ENCODE results near the gene PRPF39. TPM values are rescaled to one million over a fixed set of nuclear protein-coding genes. Genes with fewer than 3 reads are reported as not detected.

The PRPF39 gene
- total RNA-seq, 6 donors from 2014 or later: 18.8 to 38.1 (median 26.9) TPM

DNA sequence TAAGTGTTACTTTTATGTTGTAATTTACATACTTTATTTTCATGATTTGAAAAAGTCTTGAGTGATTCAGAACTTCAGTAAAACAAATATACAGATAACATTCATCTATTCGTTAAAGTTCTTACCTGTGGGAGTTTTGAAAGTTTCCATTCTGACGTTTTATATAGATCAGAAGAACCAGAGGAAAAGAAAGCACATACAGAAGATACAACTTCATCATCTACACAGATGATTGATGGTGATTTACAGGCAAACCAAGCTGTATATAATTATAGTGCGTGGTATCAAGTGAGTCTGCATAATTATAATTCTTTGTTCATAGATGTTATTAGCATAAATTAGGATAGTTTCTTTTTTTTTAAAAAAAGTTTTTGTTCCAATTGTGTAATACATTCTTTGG is 30.4 kb downstream of the PRPF39 start:
- TF ChIP-seq EP300 (IDR thresholded peaks at IDR 0.05): no peak
- TF ChIP-seq POLR2A (IDR thresholded peaks at IDR 0.05): no peak
- TF ChIP-seq POLR2AphosphoS5 (IDR thresholded peaks at IDR 0.05): no peak
- TF ChIP-seq, protein P1, sequence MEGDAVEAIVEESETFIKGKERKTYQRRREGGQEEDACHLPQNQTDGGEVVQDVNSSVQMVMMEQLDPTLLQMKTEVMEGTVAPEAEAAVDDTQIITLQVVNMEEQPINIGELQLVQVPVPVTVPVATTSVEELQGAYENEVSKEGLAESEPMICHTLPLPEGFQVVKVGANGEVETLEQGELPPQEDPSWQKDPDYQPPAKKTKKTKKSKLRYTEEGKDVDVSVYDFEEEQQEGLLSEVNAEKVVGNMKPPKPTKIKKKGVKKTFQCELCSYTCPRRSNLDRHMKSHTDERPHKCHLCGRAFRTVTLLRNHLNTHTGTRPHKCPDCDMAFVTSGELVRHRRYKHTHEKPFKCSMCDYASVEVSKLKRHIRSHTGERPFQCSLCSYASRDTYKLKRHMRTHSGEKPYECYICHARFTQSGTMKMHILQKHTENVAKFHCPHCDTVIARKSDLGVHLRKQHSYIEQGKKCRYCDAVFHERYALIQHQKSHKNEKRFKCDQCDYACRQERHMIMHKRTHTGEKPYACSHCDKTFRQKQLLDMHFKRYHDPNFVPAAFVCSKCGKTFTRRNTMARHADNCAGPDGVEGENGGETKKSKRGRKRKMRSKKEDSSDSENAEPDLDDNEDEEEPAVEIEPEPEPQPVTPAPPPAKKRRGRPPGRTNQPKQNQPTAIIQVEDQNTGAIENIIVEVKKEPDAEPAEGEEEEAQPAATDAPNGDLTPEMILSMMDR (IDR thresholded peaks at IDR 0.05): no peak
- no peak for DNase-seq
- peaks cover 26 to 96% (median 42%) of the 10 kb centered on the region in 4 donors for H3K36me3 ChIP-seq
- no peak overlapping the region for H3K4me3 ChIP-seq
- no peaks in the 10 kb centered on the region for H3K27me3 ChIP-seq
- 73 to 86% methylated on average over 3 of the region's 3 CpGs for WGBS, 2 donors
- H3K4me1 ChIP-seq: peaks cover 0 to 11% (median 3%) of the 10 kb centered on the region in 4 donors
- no peak overlapping the region for H3K27ac ChIP-seq
- no peak for ATAC-seq (ENCODE audit: low FRiP score in 2 of 2)
- no peaks in the 10 kb centered on the region for H3K9me3 ChIP-seq

GRCh38 chr14:45118594-45118993 is 34.7 kb downstream of the PRPF39 start:
- TF ChIP-seq POLR2AphosphoS5 (IDR thresholded peaks at IDR 0.05) (no peak), EP300 (IDR thresholded peaks at IDR 0.05) (no peak), POLR2A (IDR thresholded peaks at IDR 0.05) (no peak)
- TF ChIP-seq, protein P1 (IDR thresholded peaks at IDR 0.05): no peak
- no peaks in the 10 kb centered on the region for H3K9me3 ChIP-seq
- H3K4me1 ChIP-seq: no peaks in the 10 kb centered on the region
- H3K4me3 ChIP-seq: no peak overlapping the region
- 95 to 96% methylated on average over 6 of the region's 6 CpGs for WGBS, 2 donors
- peaks cover 20 to 99% (median 49%) of the 10 kb centered on the region in 4 donors for H3K36me3 ChIP-seq
- no peaks in the 10 kb centered on the region for H3K27me3 ChIP-seq
- DNase-seq (no peak), ATAC-seq (ENCODE audit: low FRiP score in 2 of 2) (no peak)
- H3K27ac ChIP-seq: no peak overlapping the region

DNA sequence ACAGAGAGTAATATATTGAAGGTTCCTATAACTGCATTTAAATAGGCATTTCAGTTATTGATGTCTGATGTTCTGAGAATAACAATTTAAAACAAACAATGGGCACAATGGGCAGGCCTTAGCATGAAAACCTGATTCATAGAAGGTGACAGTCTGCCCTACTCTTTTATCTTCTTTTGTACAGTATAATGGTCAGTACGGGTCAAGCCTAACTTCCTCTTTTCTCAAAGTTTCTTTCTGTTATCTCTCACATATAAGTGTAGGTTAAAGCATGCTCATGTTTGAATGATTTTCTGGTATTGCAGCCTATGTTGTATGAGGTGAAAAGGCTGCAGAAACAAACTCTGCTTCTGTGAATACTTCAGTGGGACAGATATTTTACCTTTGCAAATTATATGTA is 36.2 kb downstream of the PRPF39 start:
- no peaks in the 10 kb centered on the region for H3K9me3 ChIP-seq
- H3K27me3 ChIP-seq: no peaks in the 10 kb centered on the region
- no peak for TF ChIP-seq EP300 (IDR thresholded peaks at IDR 0.05)
- TF ChIP-seq, protein P1 (IDR thresholded peaks at IDR 0.05): no peak
- TF ChIP-seq POLR2A (IDR thresholded peaks at IDR 0.05): no peak
- no peak for ATAC-seq (ENCODE audit: low FRiP score in 2 of 2)
- H3K4me3 ChIP-seq: no peak overlapping the region
- H3K36me3 ChIP-seq: peaks cover 16 to 99% (median 50%) of the 10 kb centered on the region in 4 donors
- no peak for DNase-seq
- no peak overlapping the region for H3K27ac ChIP-seq
- no peaks in the 10 kb centered on the region for H3K4me1 ChIP-seq
- 74 to 75% methylated on average over 1 of the region's 1 CpG for WGBS, 2 donors

DNA sequence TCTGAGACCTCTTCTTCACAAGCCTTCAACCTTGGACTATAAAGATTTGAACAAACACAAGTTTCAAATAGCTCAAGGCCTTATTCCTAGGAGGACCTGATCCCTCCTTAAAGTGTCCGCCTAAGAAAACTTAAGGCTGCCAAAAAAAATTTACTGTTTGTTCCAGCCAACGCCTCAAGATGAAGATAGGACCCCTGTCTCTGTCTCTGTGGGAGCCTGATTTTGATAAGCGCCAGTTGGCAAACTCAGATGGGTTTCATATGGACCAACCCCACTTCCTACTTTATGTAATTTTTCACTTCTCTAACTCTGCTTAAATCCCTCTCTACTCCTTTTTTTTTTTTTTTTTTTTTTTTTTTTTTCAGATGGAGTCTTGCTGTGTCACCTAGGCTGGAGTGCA is 39.4 kb downstream of the PRPF39 start:
- Histone ChIP-seq H3K36me3 (peaks cover 3 to 95% (median 33%) of the 10 kb centered on the region in 4 donors), H3K27ac (no peak overlapping the region), H3K27me3 (no peaks in the 10 kb centered on the region), H3K9me3 (no peaks in the 10 kb centered on the region), H3K4me1 (no peaks in the 10 kb centered on the region), H3K4me3 (no peak overlapping the region)
- 96 to 97% methylated on average over 3 of the region's 3 CpGs for WGBS, 2 donors
- DNase-seq: no peak
- no peak for ATAC-seq (ENCODE audit: low FRiP score in 2 of 2)
- TF ChIP-seq, protein P1 (IDR thresholded peaks at IDR 0.05): no peak
- TF ChIP-seq POLR2AphosphoS5 (IDR thresholded peaks at IDR 0.05) (no peak), POLR2A (IDR thresholded peaks at IDR 0.05) (no peak), EP300 (IDR thresholded peaks at IDR 0.05) (no peak)

- 97% methylated on average over 2 of the region's 2 CpGs for WGBS, 2 donors
- Histone ChIP-seq H3K4me3 (no peak overlapping the region), H3K36me3 (peaks cover under 1 to 79% (median 16%) of the 10 kb centered on the region in 4 donors), H3K27me3 (no peaks in the 10 kb centered on the region), H3K9me3 (no peaks in the 10 kb centered on the region), H3K27ac (no peak overlapping the region), H3K4me1 (no peaks in the 10 kb centered on the region)
- no peak for ATAC-seq (ENCODE audit: low FRiP score in 2 of 2)
- TF ChIP-seq POLR2AphosphoS5 (IDR thresholded peaks at IDR 0.05): no peak
- TF ChIP-seq POLR2A (IDR thresholded peaks at IDR 0.05): no peak
- no peak for TF ChIP-seq EP300 (IDR thresholded peaks at IDR 0.05)
- TF ChIP-seq, protein P1 (IDR thresholded peaks at IDR 0.05): no peak
- DNase-seq: no peak
Observed at GRCh38 chr14:45125754-45126153, 41.8 kb downstream of the PRPF39 start.

Measured in upper lobe of left lung (tissue), 6 donors.